ENCODE results near the gene RTN1. TPM values are rescaled to one million over a fixed set of nuclear protein-coding genes. Genes with fewer than 3 reads are reported as not detected.

The RTN1 gene
- total and polyA plus RNA-seq, 8 donors: 0.61 to 10.6 (median 2.4) TPM; not detected in 2

GRCh38 chr14:59900556-59900955, 30.0 kb upstream of the RTN1 start:
- H3K27ac ChIP-seq: no peak overlapping the region
- H3K36me3 ChIP-seq: no peaks in the 10 kb centered on the region
- peaks cover 0 to 6% (median 0%) of the 10 kb centered on the region in 3 donors for H3K27me3 ChIP-seq
- no peak overlapping the region for H3K4me3 ChIP-seq
- H3K9me3 ChIP-seq: no peaks in the 10 kb centered on the region
- WGBS, 5 donors: 74 to 89% (median 82%) methylated on average over 3 of the region's 3 CpGs
- no peaks in the 10 kb centered on the region for H3K4me1 ChIP-seq
- intact Hi-C loops (cut with DNase I; ENCODE audit: low total_unique reads): loop anchor here (10.0 kb wide), 1 partner anchor 186 kb away; no protein-coding TSS in a partner anchor
- DNase-seq: no peak
- no peak for TF ChIP-seq POLR2AphosphoS5 (IDR thresholded peaks at IDR 0.05)

GRCh38 chr14:59897757-59898383, 27.3 kb upstream of the RTN1 start:
- no peaks in the 10 kb centered on the region for H3K4me1 ChIP-seq
- intact Hi-C loops (cut with DNase I; ENCODE audit: low total_unique reads): no loop called here
- DNase-seq: peak; percentile 44 to 67
- WGBS, 5 donors: 19 to 31% (median 24%) methylated on average over 8 of the region's 8 CpGs
- H3K27me3 ChIP-seq: peaks cover 0 to 6% (median 0%) of the 10 kb centered on the region in 3 donors
- no peaks in the 10 kb centered on the region for H3K9me3 ChIP-seq
- H3K36me3 ChIP-seq: no peaks in the 10 kb centered on the region
- H3K27ac ChIP-seq: no peak overlapping the region
- no peak overlapping the region for H3K4me3 ChIP-seq
- TF ChIP-seq CTCF (IDR thresholded peaks at IDR 0.05) (peak in 5 of 7 experiments; percentile 22 to 56 (median 30)), POLR2AphosphoS5 (IDR thresholded peaks at IDR 0.05) (no peak)

- no peak overlapping the region for H3K27ac ChIP-seq
- no peak for DNase-seq
- no peaks in the 10 kb centered on the region for H3K9me3 ChIP-seq
- H3K4me3 ChIP-seq: no peak overlapping the region
- H3K27me3 ChIP-seq: peaks cover 0 to 6% (median 0%) of the 10 kb centered on the region in 3 donors
- no peaks in the 10 kb centered on the region for H3K36me3 ChIP-seq
- intact Hi-C loops (cut with DNase I; ENCODE audit: low total_unique reads): no loop called here
- no peak for TF ChIP-seq CTCF (IDR thresholded peaks at IDR 0.05)
- TF ChIP-seq EP300 (IDR thresholded peaks at IDR 0.05): no peak
- TF ChIP-seq POLR2A (IDR thresholded peaks at IDR 0.05): no peak
- no peak for TF ChIP-seq POLR2AphosphoS5 (IDR thresholded peaks at IDR 0.05)
- 50 to 70% (median 67%) methylated on average over 1 of the region's 1 CpG for WGBS, 5 donors
- no peaks in the 10 kb centered on the region for H3K4me1 ChIP-seq
Measured at GRCh38 chr14:59895721-59896120, 25.1 kb upstream of the RTN1 start.

- Histone ChIP-seq H3K36me3 (no peaks in the 10 kb centered on the region), H3K9me3 (no peaks in the 10 kb centered on the region), H3K27ac (no peak overlapping the region), H3K27me3 (no peaks in the 10 kb centered on the region), H3K4me3 (no peak overlapping the region), H3K4me1 (no peaks in the 10 kb centered on the region)
- TF ChIP-seq POLR2AphosphoS5 (IDR thresholded peaks at IDR 0.05) (no peak), EP300 (IDR thresholded peaks at IDR 0.05) (no peak), CTCF (IDR thresholded peaks at IDR 0.05) (no peak), POLR2A (IDR thresholded peaks at IDR 0.05) (no peak)
- intact Hi-C loops (cut with DNase I; ENCODE audit: low total_unique reads): no loop called here
- DNase-seq: no peak
- 28 to 49% (median 36%) methylated on average over 2 of the region's 2 CpGs for whole genome bisulfite sequencing, 5 donors
Measured at GRCh38 chr14:59890676-59891075, 20.1 kb upstream of the RTN1 start.

GRCh38 chr14:59882957-59883356, 12.4 kb upstream of the RTN1 start:
- Histone ChIP-seq H3K36me3 (no peaks in the 10 kb centered on the region), H3K27me3 (peaks cover 0 to 10% (median 0%) of the 10 kb centered on the region in 3 donors), H3K4me1 (no peaks in the 10 kb centered on the region), H3K27ac (no peak overlapping the region), H3K9me3 (no peaks in the 10 kb centered on the region), H3K4me3 (no peak overlapping the region)
- intact Hi-C loops (cut with DNase I; ENCODE audit: low total_unique reads): no loop called here
- 28 to 59% (median 35%) methylated on average over 1 of the region's 1 CpG for WGBS, 5 donors
- DNase-seq: no peak
- TF ChIP-seq CTCF (IDR thresholded peaks at IDR 0.05): no peak
- TF ChIP-seq POLR2A (IDR thresholded peaks at IDR 0.05): no peak
- TF ChIP-seq POLR2AphosphoS5 (IDR thresholded peaks at IDR 0.05): no peak
- no peak for TF ChIP-seq EP300 (IDR thresholded peaks at IDR 0.05)
